Measurements from ENCODE around the gene AHNAK2. TPM values are rescaled to one million over a fixed set of nuclear protein-coding genes. Genes with fewer than 3 reads are reported as not detected.
"Not testable (repeated sequence)": the region's sequence is repeated elsewhere in the genome, so short reads cannot be mapped to it uniquely, and the experiment has no call there.

The AHNAK2 gene
- total RNA-seq, 1 donor = 0.10 TPM

DNA sequence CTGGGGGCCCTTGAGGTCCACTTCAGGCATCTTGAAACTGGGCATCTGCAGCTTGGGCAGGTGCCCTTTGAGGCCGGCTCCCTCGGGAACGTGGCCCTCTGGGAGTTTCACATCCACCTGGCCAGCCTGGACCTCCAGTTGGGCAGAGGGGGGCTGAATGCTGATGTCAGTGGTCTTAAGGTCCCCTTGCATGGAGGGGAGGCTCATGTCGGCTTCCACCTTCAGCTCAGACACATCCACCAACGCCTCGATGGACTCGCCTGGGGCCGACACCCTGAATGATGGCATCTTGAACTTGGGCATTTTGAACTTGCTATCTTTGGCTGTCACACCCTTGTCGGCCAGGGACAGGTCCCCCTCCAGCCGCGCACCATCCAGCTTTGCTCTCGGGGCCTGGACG lies 31.0 kb downstream of the AHNAK2 start:
- H3K4me3 ChIP-seq (ENCODE audit: low read length); H3K9me3 ChIP-seq (ENCODE audit: low read depth, low read length); H3K4me1 ChIP-seq (ENCODE audit: insufficient read depth, low read length); H3K27me3 ChIP-seq (ENCODE audit: insufficient read depth, low read length): not testable (repeated sequence)

DNA sequence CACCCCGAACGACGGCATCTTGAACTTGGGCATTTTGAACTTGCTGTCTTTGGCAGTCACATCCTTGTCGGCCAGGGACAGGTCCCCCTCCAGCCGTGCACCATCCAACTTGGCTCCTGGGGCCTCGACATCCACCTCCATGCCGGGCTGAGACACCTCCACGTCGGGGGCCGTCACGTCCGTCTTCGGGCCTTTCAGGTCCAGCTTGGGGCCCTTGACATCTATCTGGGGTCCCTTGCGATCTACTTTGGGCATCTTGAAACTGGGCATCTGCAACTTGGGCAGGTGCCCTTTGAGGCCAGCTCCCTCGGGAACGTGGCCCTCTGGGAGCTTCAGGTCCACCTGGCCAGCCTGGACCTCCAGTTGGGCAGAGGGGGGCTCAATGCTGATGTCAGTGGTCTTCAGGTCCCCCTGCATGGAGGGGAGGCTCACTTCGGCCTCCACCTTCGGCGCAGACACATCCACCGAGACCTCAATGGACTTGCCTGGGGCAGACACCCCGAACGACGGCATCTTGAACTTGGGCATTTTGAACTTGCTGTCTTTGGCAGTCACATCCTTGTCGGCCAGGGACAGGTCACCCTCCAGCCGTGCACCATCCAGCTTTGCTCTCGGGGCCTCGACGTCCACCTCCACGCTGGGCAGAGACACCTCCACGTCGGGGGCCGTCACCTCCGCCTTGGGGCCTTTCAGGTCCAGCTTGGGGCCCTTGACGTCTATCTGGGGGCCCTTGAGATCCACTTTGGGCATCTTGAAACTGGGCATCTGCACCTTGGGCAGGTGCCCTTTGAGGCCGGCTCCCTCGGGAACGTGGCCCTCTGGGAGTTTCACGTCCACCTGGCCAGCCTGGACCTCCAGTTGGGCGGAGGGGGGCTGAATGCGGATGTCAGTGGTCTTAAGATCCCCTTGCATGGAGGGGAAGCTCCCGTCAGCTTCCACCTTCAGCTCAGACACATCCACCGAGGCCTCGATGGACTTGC lies 31.9 kb downstream of the AHNAK2 start:
- not testable (repeated sequence) for H3K9me3 ChIP-seq (ENCODE audit: low read depth, low read length); H3K4me3 ChIP-seq (ENCODE audit: low read length)

DNA sequence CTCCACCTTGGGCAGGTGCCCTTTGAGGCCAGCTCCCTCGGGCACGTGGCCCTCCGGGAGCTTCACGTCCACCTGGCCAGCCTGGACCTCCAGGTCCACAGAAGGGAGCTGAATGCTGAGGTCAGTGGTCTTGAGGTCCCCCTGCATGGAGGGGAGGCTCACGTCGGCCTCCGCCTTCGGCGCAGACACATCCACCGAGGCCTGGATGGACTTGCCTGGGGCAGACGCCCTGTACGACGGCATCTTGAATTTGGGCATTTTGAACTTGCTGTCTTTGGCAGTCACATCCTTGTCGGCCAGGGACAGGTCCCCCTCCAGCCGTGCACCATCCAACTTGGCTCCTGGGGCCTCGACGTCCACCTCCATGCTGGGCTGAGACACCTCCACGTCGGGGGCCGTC lies 32.9 kb downstream of the AHNAK2 start:
- not testable (repeated sequence) for H3K27me3 ChIP-seq (ENCODE audit: insufficient read depth, low read length); H3K4me1 ChIP-seq (ENCODE audit: insufficient read depth, low read length); H3K9me3 ChIP-seq (ENCODE audit: low read depth, low read length); H3K4me3 ChIP-seq (ENCODE audit: low read length)

More for the DNA sequence above, 31.9 kb downstream of the AHNAK2 start:
- H3K27me3 ChIP-seq (ENCODE audit: insufficient read depth, low read length); H3K4me1 ChIP-seq (ENCODE audit: insufficient read depth, low read length): not testable (repeated sequence)

DNA sequence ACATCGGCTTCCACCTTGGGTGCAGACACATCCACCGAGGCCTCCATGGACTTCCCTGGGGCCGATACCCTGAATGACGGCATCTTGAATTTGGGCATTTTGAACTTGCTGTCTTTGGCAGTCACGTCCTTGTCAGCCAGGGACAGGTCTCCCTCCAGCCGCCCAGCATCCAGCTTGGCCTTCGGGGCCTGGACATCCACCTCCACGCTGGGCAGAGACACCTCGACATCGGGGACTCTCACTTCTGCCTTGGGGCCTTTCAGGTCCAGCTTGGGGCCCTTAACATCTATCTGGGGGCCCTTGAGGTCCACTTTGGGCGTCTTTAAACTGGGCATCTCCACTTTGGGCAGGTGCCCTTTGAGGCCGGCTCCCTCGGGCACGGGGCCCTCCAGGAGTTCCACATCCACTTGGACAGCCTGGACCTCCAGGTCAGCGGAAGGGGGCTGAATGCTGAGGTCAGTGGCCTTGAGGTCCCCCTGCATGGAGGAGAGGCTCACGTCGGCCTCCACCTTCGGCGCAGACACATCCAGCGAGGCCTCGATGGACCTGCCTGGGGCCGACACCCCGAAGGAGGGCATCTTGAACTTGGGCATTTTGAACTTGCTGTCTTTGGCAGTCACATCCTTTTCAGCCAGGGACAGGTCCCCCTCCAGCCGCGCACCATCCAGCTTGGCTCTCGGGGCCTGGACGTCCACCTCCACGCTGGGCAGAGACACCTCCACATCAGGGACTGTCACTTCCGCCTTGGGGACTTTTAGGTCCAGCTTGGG lies 33.6 kb downstream of the AHNAK2 start:
- not testable (repeated sequence) for H3K9me3 ChIP-seq (ENCODE audit: low read depth, low read length); H3K4me3 ChIP-seq (ENCODE audit: low read length); H3K27me3 ChIP-seq (ENCODE audit: insufficient read depth, low read length); H3K4me1 ChIP-seq (ENCODE audit: insufficient read depth, low read length)

DNA sequence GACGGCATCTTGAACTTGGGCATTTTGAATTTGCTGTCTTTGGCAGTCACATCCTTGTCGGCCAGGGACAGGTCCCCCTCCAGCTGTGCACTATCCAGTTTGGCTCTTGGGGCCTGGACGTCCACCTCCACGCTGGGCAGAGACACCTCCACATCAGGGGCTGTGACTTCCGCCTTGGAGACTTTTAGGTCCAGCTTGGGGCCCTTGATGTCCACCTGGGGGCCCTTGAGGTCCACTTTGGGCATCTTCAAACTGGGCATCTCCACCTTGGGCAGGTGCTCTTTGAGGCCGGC lies 34.2 kb downstream of the AHNAK2 start:
- not testable (repeated sequence) for H3K9me3 ChIP-seq (ENCODE audit: low read depth, low read length); H3K4me1 ChIP-seq (ENCODE audit: insufficient read depth, low read length); H3K27me3 ChIP-seq (ENCODE audit: insufficient read depth, low read length); H3K4me3 ChIP-seq (ENCODE audit: low read length)

DNA sequence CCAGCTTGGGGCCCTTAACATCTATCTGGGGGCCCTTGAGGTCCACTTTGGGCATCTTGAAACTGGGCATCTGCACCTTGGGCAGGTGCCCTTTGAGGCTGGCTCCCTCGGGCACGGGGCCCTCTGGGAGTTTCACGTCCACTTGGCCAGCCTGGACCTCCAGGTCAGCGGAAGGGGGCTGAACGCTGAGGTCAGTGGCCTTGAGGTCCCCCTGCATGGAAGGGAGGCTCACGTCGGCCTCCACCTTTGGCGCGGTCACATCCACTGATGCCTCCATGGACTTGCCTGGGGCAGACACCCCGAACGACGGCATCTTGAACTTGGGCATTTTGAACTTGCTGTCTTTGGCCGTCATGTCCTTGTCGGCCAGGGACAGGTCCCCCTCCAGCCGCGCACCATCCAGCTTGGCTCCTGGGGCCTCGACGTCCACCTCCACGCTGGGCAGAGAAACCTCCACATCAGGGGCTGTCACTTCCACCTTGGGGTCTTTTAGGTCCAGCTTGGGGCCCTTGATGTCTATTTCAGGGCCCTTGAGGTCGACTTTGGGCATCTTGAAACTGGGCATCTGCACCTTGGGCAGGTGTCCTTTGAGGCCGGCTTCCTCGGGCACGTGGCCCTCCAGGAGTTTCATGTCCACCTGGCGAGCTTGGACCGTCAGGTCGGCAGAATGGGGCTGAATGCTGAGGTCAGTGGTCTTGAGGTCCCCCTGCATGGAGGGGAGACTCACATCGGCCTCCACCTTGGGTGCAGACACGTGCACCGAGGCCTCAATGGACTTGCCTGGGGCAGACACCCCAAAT lies 34.8 kb downstream of the AHNAK2 start:
- not testable (repeated sequence) for H3K4me1 ChIP-seq (ENCODE audit: insufficient read depth, low read length); H3K27me3 ChIP-seq (ENCODE audit: insufficient read depth, low read length); H3K4me3 ChIP-seq (ENCODE audit: low read length); H3K9me3 ChIP-seq (ENCODE audit: low read depth, low read length)

DNA sequence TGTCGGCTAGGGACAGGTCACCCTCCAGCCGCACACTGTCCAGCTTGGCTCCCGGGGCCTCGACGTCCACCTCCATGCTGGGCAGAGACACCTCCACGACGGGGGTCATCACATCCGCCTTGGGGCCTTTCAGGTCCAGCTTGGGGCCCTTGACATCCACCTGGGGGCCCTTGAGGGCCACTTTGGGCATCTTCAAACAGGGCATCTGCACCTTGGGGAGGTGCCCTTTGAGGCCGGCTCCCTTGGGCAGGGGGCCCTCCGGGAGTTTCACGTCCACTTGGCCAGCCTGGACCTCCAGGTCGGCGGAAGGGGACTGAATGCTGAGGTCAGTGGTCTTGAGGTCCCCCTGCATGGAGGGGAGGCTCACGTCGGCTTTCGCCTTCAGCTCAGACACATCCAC lies 35.6 kb downstream of the AHNAK2 start:
- no peaks in the 10 kb centered on the region for H3K9me3 ChIP-seq (ENCODE audit: low read depth, low read length)
- no peaks in the 10 kb centered on the region for H3K27me3 ChIP-seq (ENCODE audit: insufficient read depth, low read length)
- H3K4me1 ChIP-seq (ENCODE audit: insufficient read depth, low read length) = no peaks in the 10 kb centered on the region
- H3K4me3 ChIP-seq (ENCODE audit: low read length) = no peak overlapping the region

DNA sequence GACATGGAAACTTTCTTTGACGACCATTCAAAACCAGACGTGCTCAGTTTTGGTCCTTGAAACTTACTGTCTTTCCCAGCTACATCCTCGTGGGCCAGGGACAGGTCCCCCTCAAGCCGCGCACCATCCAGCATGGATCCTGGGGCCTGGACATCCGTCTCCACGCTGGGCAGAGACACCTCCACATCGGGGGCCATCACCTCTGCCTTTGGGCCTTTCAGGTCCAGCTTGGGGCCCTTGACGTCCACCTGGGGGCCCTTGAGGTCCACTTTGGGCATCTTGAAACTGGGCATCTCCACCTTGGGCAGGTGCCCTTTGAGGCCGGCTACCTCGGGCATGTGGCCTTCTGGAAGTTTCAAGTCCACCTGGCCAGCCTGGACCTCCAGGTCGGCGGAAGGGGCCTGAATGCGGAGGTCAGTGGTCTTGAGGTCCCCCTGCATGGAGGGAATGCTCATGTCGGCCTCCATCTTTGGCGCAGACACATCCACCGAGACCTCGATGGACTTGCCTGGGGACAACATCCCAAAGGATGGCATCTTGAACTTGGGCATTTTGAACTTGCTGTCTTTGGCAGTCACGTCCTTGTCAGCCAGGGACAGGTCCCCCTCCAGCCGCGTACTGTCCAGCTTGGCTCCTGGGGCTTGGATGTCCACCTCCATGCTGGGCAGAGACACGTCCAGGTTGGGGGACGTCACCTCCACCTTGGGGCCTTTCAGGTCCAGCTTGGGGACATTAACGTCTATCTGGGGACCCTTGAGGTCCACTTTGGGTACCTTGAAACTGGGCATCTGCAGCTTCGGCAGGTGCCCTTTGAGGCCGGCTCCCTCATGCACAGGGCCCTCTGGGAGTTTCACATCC lies 36.4 kb downstream of the AHNAK2 start:
- Histone ChIP-seq H3K4me1 (ENCODE audit: insufficient read depth, low read length) (no peaks in the 10 kb centered on the region), H3K27me3 (ENCODE audit: insufficient read depth, low read length) (no peaks in the 10 kb centered on the region), H3K4me3 (ENCODE audit: low read length) (no peak overlapping the region), H3K9me3 (ENCODE audit: low read depth, low read length) (no peaks in the 10 kb centered on the region)

DNA sequence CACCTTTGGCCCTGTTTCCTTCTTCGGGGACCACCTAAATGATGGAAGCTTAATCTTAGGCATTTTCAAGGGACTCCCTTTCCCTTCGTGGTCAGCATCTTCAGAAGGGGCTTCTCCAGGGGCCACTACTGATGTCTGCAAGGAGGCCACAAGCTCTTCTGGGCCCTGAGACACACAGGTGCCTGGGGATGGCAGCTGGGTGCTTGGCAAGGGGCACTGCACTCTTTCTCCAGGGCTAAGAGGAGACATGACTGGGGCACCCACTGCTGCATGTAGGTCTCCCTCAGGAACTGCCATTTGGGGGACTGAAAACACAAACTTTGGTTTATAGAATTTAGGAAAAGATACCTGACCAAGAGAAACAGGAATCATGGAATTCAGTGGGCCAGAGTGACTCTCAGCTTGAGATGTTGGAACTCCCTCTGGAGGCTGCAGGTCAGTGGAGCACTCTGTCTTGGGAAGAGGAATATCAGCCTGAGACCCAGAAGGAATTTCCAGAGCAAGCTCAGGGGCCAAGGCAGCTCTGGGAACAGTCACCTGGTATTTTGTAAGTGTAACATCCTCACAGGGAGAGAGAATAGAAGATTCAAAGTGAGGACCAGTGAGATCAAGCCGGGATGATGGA lies 37.5 kb downstream of the AHNAK2 start:
- Histone ChIP-seq H3K4me3 (ENCODE audit: low read length) (no peak overlapping the region), H3K9me3 (ENCODE audit: low read depth, low read length) (no peaks in the 10 kb centered on the region), H3K27me3 (ENCODE audit: insufficient read depth, low read length) (no peaks in the 10 kb centered on the region), H3K4me1 (ENCODE audit: insufficient read depth, low read length) (no peaks in the 10 kb centered on the region)

DNA sequence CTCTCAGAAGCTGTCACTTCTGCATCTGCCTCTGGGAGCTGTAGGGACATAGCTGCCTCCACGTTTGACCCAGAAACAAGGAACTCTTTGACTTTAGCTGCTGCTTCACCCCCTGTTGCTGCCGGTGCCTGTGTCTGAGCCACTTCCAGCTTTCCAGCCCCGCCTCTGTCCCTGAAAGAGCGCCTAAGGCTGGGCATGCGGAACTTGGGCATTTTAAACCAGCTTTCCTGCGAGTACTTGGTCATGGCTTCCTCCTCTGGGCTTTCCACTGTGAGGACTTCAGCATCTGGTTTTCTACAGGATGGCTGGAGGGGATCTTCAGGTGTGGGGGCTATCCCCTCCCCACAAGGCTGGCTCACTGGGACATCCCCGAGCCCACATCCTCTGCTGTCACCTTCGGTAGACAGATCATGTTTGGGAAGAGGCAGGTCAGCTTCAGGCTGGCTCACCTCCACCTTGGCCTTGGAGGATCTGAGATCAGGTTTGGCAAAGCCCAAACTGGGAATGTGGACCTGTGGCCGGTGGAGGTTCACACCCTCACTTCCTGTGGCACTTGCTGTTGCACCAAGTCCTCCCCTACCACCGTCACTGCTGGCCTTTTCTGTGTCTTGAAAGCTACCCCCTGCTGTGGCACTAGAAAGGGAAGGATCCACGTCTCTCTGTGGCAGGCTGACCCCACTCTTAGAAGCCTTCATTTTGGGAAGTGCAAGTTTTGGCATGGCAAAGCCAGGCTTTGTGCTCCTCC lies 38.3 kb downstream of the AHNAK2 start:
- Histone ChIP-seq H3K27me3 (ENCODE audit: insufficient read depth, low read length) (peaks cover under 1% of the 10 kb centered on the region), H3K4me3 (ENCODE audit: low read length) (no peak overlapping the region), H3K4me1 (ENCODE audit: insufficient read depth, low read length) (no peaks in the 10 kb centered on the region), H3K9me3 (ENCODE audit: low read depth, low read length) (no peaks in the 10 kb centered on the region)

DNA sequence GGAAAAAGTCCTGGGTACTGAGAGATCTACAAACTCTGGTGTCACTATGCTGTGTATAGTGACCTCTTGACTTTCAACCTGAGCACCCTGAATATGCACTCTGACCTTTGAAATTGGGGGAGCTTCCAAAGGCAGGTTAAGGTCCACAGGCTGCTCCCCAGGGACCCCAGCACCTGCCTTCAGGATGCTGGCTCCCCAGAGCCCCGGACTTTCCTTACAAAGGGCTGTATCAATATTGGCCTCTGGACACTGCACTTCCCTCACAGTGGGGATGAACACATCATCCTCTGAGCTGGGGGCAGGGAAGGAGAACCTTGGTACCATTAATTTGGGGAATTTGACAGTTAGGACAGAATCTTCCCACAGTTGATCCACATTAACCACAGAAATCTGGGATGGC lies 39.2 kb downstream of the AHNAK2 start:
- H3K4me1 ChIP-seq (ENCODE audit: insufficient read depth, low read length) = no peaks in the 10 kb centered on the region
- H3K27me3 ChIP-seq (ENCODE audit: insufficient read depth, low read length) = peaks cover 8% of the 10 kb centered on the region
- no peaks in the 10 kb centered on the region for H3K9me3 ChIP-seq (ENCODE audit: low read depth, low read length)
- no peak overlapping the region for H3K4me3 ChIP-seq (ENCODE audit: low read length)

DNA sequence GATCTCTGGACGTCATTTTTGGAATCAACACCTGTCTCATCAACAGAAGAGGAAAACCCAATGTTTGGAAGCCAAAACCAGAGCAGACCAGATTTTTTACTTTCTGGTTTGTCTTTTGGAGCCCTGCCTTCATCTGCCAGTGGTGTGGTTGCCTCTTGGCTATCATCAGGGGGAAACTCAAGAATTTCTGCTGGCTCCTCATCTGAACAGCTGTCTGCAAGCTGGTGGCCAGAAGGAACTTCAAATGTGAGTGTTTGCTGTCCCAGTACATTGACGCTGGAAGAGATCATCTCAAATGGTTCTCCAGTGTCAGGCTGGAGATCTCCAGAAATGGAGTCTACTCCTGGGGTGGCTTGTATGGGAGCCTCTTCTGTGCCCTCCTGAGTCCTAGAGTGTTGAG lies 39.7 kb downstream of the AHNAK2 start:
- peaks cover 8% of the 10 kb centered on the region for H3K27me3 ChIP-seq (ENCODE audit: insufficient read depth, low read length)
- no peak overlapping the region for H3K4me3 ChIP-seq (ENCODE audit: low read length)
- H3K9me3 ChIP-seq (ENCODE audit: low read depth, low read length) = no peaks in the 10 kb centered on the region
- H3K4me1 ChIP-seq (ENCODE audit: insufficient read depth, low read length) = no peaks in the 10 kb centered on the region

DNA sequence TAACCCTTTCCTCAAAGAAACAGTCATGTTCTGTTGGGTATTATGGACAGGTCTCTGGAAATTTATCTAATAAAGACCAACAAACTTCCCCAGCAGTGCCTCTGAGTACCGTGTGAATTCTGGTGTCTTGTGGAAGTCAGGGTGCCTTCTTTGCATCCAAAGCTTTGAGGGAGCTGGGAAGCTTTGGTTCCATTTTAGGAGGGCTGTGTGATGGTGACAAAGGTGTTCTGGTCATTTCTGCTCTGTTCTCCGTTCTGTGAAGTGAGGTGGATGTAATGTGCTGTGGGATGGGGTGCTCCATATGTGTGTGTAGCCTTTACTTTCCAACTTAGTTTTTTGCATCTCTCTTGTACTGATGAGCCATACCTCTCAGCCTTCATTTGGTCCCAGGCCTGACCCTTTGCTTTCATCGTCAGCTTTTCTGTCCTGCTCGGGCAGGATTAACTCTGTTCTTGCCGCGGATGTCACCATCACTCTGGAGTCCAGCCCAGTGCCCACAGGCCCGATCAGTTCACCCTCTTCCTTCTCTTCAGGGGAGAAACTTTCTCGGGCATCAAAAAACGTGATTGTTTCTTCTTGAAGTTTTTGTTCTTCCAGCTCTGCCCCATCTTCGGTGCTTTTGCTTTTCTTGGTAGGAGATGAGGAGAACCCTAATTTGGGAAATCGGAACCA lies 40.3 kb downstream of the AHNAK2 start:
- Histone ChIP-seq H3K9me3 (ENCODE audit: low read depth, low read length) (no peaks in the 10 kb centered on the region), H3K4me3 (ENCODE audit: low read length) (no peak overlapping the region), H3K27me3 (ENCODE audit: insufficient read depth, low read length) (peaks cover 8% of the 10 kb centered on the region), H3K4me1 (ENCODE audit: insufficient read depth, low read length) (no peaks in the 10 kb centered on the region)

Measured in mononuclear cell (primary cell).